Hepatic stellate cell (primary cell): ENCODE data around the gene GOSR2.
A peak's percentile ranks its signal among the peaks of the same experiment; 100 is the strongest.
"Not testable (repeated sequence)": the region's sequence is repeated elsewhere in the genome, so short reads cannot be mapped to it uniquely, and the experiment has no call there.

Experiments
- DNase-seq: peaks from one replicate; pipeline ENCODE4 v3.0.0; 2011; ENCODE audit warnings: low spot score

Gene GOSR2

DNA sequence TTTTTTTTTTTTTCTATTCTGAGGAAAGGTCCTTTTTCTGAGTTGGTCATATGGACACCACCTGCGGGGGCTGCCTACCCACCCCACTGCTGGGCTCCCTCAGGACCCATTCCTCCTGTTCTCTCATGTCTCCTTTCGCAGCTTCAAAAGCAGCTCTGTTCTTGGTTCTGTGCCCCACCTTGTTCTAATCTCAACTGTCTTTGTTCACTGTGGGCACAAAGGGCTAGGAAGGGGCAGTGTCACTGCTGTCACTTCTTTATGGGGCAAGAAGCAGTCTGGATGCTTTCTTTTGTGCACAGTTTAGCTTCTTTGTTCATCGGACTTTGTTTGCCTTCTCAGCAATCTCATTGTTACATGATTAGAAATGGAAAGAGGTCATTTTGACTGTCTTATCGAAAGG is 7.1 kb downstream of the GOSR2 start:
- DNase-seq = no peak

DNA sequence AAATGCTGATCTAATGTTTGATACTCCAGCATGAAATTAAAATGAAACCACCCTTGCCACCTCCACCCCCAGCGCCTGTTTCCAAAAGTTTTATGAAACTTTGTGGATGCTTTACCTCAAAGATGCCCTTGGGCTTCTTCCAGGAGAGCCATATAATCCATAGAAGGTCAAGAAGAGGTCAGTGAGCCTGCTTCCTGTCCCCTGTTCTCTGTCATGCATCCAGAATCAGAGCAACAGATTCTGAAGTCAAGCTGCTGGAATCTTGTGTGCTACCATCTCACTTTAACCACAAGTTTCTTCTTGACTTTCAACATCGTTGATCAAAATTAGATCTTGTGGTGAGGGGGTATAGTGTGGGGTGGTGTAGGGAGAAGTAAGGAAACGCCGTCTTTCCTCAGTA is 8.6 kb downstream of the GOSR2 start:
- no peak for DNase-seq

DNA sequence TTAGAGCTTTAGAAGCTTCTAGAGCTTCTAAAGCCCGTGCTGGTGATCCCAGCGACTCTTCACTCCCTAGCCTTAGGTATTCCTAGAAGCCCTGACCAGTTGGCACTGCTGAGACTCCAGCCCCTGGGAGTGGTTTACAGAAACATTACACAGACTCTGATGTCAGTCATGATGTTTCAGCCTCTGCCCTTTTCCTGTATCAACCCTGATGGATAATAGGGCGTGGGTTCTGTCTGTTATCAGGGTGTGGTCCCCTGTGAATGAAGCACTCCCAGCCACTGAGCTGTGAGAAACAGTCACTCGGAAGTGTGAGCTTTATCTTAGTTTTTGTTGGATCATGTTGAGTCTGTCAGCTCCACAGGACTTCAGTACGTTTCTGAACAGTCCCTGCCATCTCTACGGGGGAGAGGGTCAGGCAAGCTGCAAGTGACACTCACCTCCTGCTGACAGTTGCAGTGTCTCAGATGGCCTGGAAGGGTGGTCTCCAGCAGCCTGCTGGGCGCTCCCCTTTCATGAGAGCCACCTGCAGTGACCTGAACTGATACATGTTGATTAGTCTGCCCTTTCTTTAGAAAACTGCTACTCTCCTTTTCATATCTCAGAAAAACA is 12.8 kb downstream of the GOSR2 start:
- no peak for DNase-seq

DNA sequence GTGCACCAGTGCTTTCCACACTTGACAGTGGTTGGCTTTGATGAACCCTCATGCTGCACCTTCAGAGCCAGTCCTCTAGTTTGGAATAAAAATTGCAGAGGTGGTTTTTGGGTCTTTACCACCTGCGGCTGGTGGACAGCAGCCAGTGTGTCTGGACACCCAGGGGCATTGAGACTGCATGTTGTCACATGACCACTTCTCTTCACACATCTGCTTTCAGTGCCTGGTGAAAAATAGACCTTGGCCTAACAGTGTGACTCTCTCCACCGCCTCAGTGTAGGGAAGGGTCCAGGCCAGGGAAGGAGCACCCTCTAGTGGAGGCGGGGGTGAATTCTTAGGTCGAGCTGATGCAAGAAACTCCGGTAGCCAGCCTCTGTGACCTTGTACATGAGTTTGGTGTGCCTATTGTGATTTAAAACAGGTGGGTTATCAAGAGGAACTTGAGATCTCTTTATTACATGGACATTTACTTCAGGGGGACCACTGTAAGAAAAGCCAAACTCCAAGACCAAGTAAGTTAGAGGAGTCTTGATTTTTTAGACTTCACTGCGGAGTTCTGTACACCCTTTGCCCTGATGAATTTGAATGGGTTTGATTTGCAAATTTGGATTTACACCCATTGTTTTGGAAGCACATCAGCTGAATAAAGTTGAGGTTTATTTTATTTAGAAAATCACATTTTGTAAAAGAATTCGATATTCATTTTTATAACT is 17.9 kb downstream of the GOSR2 start:
- peak; percentile 81 for DNase-seq

DNA sequence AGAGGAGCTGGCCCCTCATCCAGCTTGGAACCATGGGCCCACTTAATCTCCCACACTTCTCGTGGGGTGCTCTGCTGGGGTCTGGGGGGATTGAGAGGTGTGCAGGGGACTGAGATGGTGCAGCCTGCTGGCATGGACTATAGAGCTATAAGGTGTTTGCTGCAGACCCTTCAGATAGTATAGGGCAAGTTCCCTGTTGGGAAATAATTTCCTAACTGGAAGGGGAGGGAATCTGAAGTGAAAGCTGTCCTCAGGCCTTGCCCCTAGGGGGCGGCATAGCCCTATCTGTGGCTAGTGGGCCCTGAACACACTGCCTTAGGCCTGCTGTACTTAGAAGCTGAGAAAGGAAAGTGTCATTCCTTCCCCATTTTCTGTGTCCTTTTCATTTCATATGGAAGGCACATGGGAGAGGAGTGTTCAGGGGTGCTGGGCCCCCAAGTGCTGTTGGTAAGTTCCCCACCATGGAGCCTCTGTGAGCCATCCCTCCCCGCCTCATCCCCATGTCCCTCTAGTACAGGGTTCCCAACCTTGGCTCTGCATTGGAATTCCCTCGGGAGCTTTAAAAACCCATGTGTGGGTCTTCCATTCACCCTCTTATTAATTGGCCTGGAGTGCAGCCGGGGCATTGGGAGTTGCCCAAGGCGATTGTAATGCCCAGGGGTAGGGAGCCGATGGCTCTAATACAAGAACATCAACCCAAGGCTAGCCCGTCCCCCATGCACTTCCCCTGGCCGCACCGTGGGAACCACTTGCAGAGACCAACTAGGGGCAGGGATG is 19.7 kb downstream of the GOSR2 start:
- peak; percentile 82 for DNase-seq

DNA sequence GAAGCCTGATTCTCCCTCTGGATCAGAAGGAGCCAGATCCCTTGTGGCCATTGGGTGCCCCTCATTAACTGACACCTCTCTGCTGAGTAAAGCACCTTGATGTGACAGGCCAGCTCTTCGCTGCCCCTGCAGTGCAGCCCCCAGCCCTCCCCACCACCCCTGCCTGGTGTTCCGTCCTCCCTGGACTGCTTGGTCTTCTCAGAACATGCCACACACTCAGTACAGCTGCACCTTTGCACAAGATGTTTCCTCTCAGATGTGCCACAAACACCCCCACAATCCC is 20.2 kb downstream of the GOSR2 start:
- DNase-seq = no peak

DNA sequence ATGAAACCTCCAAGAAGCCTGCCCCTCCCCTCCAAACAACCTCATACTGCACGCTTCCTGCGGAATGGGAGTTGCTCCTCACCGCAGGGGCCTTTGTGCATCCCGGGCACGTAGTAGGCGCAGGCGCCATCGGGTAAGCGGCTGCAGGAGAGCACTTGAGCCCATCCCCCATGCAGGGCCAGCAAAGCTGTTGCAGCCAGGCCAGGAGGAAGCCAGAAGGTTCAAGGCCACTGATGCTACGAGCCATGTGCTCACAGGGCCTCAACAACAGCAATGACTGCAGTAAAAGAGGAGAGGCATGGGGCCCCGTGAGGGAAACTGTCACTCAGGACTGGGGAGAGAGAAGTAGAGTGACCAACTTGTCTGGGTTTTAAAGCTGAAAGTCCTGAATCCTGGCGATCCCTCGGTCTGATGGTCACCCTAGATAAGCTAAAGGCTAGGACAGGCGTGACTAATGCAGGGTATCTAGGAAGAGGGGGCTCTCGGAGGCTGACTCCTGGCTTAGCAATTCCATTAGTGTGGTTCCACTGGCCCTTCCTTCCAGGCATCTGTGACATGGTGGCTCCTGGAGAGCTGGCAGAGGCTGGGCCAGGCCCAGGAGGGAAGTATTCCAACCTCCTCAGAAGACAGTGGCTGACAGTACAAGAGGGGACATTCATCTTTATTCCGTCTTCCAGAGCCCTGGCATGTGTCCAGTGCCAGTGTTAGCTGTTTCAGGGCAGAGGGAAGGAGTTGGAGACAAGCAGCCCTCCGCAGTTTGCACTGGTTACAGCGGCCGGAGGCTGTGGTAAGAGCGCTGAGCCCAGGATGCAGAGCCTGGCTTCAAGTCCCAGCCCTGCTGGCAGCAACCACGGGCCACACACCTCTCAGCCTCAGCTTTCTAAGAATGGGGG is 20.8 kb downstream of the GOSR2 start:
- DNase-seq = no peak

DNA sequence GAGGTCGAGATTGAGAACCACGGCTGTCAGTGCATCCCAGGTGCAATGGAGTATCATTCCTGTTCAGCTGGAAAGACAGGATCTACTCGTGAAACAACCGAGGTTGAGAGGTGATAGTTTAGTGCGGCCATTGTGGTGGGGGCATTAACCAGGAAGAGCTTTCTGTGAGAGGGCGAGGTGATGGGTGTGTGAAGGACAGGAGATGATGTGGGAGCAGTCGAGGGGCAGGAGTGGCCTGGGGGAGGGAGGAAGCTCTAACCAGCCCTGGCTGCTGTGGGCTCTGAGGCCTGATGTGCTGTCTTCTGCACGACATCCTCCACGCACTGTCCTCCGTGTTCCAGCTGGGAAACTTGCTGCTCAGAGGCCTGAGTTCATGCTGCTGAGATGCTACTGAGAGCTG is 22.0 kb downstream of the GOSR2 start:
- DNase-seq = no peak

DNA sequence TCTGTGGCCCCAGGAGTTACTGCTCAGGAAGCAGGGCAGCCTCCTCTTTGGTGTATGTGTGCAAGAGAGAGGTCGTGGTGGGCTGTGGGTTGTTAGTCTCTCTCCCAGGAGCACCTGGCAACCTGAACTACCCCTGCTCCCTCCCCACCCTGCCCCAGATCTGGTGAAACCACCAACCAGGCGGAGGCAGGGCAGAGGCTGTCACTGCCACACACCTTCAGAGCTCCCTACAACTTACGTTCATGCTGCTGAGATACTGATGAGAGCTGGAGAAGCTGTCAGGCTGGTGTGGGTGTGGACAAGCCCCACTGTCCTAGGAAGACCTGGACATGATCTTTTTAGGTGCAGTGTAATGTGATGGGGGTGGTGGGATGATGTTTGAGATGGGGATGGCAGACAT is 24.3 kb downstream of the GOSR2 start:
- no peak for DNase-seq

DNA sequence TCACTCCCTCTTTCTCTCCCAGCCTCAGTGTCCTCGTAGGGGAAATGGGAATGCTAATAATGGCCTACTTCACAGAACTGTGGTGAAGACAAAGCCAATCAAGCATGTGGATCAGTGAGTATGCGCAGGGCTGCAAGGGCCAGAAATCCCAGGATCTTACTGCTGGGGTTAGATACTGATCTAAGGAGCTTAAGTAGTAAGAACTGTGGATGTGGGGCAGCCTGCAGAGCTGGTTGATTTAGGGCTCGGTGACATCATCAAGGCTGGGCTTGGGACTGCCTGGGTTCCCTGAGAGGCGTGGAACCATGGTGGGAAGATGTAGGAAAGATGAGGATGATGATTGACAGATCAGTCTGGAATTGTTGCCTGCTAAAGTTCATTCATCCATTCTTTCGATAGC is 25.6 kb downstream of the GOSR2 start:
- DNase-seq = no peak

DNA sequence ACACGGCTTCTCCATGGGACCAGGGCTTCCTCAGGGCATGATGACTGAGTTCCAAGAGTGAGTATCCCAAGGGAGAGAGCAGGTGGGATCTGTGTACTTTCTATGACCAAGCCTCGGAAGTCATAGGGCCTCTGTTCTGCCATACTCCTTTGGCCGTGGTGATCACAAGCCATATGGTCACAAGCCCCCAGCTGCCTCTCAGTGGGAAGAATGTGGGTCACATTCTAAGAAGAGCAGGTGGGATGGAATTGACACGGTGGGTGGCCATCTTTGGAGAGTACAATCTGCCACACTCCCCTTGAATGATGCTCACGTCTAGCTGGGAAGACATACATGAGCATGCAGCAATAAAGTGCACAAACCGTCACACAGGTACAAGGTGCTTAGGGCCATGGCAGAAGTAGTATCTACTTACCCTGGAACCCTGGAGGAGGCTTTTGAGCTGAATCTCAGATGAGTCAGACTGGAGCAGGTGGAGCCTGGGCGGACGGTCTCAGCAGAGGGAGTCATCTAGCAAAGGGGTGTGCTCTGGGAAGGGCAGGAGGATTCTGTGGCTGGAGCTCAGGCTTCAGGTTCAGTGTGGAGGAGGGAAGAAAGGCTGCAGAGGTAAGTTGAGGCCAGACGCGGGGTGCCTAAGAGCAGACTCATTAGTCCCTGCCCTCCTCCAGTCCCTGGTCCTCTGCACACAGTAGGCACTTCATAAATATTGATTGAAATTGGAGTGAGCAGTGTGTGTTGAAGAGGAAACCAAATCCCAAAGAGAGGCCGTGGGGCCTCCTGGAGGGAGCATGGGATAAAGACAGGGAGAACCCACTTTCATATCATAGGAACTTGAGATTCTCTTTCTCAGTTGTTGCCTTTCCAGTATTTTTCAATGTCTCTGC is 26.6 kb downstream of the GOSR2 start:
- DNase-seq = no peak

DNA sequence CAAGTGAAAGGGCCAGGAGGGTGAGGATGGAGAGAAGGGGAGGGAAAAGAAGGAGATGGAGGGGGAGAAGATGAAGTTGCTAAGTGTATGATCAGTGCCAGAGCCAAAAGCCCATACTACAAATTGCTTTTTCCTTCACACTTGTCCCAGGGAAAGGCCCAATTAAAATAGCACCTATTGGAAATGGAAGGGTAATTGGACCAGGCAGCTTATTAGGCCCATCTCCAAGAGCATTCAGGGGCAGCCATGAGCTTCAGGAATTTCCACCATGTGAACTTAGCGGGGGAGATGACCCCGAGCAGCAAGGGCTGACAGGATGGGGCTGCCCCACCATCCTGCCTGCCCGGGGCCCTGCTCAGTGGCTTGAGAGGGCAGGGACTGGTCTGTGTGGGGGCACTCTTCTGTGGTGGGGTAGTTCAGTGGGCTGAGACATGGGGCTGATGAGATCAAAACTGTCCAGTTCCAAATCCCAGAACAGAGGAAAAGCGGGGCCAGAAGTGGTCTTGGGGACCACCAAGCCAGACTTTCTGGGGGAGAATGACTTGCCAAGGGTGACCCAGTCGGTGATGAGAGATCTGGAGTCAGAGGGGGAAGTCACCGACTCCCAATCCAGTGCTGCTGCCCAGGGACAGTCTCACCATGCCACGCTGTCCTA is 27.5 kb downstream of the GOSR2 start:
- DNase-seq = no peak

DNA sequence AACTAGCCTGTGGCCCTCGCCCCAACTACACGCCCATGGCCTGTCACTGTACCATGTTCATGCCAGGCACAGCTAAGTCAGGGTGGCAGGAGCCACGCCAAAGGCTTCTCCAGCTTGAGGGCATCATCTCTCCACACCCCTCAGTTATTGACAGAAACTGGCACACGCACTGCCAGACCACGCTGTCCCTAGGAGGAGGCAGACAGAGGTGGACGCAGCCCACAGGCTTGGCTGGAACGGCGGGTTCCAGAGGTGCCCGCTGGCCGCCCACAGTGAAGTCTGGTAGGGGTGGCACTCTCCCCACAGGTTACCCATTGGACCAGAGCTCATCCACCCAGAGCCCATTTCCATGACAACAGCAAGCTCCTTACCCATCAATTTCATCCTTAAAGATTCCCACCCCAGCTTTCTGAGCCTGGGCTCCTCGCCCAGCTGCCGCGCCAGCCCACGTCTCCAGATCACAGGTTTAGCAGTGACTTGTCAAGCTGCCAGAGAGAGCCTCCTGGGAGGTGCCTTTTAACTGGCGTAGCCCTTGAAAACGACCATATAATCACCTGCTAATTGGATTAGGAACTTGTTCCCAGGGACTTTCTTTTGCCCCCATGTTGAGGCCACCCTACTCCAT is 28.1 kb downstream of the GOSR2 start:
- no peak for DNase-seq

DNA sequence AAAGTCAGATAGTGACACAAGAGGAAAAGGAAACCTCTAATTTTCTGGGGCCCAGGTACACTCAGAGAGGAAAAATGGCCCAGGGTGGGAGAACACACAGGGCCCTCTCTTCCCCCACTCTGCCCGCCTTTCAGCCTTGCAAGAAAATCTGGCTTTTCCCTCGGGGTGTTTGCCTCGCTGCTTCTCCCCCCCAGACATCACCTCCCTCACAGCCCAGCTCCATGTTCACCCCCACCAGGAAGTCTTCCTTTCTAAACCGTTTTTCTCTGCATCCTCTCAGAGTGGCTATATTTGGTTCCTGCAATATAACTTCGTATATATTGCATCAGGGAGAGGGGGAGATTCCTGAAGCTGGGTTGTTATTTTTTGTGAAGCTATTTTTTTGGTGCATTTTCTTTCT is 28.7 kb downstream of the GOSR2 start:
- no peak for DNase-seq

DNA sequence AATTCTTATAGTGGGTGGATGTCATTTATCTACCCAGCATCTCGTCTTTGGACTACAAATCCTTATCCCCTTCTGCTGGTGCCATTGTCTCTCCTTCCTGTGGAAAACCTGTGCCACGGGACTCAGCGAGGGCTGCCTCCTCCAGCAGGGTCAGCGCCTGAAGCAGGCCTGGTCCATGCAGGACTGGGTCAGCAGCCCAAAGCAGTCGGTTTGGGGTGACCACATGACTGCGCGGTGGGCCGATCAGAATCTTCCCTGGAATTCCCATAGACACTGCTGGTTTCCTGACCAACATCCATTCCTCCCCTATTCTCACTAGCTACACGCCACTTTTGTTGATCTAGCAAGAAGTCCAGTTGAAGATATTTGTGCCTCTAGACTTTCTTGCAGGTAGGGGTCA is 29.2 kb downstream of the GOSR2 start:
- DNase-seq = no peak

DNA sequence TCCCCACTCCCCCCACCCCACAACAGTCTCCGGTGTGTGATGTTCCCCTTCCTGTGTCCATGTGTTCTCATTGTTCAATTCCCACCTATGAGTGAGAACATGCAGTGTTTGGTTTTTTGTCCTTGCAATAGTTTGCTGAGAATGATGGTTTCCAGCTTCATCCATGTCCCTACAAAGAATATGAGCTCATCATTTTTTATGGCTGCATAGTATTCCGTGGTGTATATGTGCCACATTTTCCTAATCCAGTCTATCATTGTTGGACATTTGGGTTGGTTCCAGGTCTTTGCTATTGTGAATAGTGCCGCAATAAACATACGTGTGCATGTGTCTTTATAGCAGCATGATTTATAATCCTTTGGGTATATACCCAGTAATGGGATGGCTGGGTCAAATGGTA is 30.2 kb downstream of the GOSR2 start:
- not testable (repeated sequence) for DNase-seq

DNA sequence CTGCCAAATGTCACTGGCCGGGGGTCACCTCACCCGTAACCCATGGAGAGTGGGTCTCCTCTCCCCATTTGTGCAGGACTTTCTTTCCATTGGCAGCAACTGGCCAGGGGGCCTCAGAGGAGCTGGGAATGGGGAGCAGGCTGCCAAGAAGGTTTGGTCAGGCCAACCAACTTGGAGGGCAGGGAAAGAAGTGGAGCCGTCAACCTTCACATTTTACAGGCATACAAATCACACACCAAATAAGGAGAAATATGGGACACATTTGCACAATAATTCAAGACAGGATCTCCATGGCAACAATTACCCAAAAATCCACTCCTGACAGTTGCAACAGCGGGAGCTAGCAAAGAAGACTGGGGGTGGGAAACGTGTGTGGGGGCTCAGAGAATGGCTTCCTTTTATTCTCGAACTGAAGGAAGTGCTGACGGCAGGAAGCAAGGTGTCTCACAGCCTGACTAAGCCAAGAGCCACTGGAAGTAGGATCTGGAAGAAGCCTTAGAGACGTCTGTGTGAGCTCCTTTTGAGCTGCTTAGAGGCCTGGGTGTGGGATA is 35.2 kb downstream of the GOSR2 start:
- no peak for DNase-seq

DNA sequence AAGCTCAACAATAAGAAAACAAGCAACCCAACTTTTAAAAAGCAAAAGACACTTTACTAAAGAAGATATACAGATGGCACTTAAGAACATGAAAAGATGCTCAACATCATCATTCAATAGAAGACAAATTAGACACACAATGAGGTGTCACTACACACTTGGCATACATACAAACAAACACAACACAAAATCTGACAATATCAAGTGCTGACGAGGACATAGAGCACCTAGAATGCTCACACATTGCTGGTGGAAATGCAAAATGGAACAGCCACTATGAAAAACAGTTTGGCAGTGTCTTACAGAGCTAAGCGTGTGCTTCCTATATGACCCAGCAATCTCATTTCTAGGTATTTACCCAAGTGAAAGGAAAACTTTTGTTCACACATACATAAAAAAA is 37.2 kb downstream of the GOSR2 start:
- no peak for DNase-seq

DNA sequence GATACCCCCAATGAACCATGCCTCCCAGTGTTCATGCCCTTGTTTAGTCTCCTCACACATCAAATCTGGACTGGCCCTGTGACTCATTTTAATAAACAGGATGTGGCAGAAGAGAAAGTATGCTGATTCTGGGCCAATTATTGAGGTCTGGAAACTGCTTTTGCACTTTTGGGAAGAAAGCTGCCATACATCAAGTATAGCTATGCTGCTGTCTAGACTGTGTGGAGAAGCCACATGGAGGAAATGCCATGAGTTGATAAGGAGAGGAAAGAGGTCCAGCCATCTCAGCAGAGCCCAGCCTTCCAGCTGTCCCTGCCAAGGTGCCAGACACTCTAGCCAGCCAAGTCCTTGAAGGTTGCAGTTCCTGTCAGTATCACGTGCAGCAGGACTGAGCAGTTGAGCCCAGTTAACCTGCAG is 39.4 kb downstream of the GOSR2 start:
- DNase-seq = peak; percentile 58

DNA sequence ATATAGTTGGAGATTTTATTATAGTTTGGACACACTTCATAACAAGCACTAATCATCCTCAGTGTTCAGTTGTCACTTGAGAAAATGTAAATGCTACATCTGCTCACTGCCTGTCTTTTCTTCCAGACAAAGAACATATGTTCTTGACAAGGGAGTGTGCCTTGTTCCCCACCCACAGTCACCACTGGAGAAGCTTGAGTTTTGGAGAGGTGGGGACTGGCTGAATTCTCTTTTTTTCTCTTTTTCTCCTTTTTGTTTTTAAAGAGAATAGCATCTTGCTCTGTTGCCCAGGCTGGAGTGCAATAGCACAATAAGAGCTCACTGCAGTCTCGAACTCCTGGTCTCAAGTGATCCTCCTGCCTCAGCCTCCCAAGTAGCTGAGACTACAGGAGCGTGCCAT is 40.6 kb downstream of the GOSR2 start:
- DNase-seq = no peak
